Astrocyte of the spinal cord (primary cell): ENCODE measurements around the gene SYT5.

Experiments
- DNase-seq: peaks from one replicate; pipeline ENCODE4 v3.0.0; 2011; ENCODE audit warnings: low read depth, low spot score
- H3K4me3 ChIP-seq: 2 replicates; pipeline ENCODE4 v1.5.1; 2011; ENCODE audit warnings: low read depth, mild to moderate bottlenecking, low read length, moderate library complexity
- in situ Hi-C: cut with HindIII; loops from 2 replicates; pipeline ENCODE4 v1.10.0; 2017; ENCODE audit warnings: low sequenced_read_pairs
- TF ChIP-seq, protein P1 (sequence below): IDR thresholded peaks from 2 replicates; pipeline ENCODE4 v1.5.1; 2012; ENCODE audit warnings: low read depth, mild to moderate bottlenecking, low read length, inconsistent platforms

SYT5 gene

GRCh38 chr19:55193481-55193880, 13.4 kb upstream of the SYT5 start:
- no peak for DNase-seq
- TF ChIP-seq, protein P1, sequence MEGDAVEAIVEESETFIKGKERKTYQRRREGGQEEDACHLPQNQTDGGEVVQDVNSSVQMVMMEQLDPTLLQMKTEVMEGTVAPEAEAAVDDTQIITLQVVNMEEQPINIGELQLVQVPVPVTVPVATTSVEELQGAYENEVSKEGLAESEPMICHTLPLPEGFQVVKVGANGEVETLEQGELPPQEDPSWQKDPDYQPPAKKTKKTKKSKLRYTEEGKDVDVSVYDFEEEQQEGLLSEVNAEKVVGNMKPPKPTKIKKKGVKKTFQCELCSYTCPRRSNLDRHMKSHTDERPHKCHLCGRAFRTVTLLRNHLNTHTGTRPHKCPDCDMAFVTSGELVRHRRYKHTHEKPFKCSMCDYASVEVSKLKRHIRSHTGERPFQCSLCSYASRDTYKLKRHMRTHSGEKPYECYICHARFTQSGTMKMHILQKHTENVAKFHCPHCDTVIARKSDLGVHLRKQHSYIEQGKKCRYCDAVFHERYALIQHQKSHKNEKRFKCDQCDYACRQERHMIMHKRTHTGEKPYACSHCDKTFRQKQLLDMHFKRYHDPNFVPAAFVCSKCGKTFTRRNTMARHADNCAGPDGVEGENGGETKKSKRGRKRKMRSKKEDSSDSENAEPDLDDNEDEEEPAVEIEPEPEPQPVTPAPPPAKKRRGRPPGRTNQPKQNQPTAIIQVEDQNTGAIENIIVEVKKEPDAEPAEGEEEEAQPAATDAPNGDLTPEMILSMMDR, result no peak
- in situ Hi-C loops, result no loop called here
- H3K4me3 ChIP-seq, result no peak overlapping the region

DNA sequence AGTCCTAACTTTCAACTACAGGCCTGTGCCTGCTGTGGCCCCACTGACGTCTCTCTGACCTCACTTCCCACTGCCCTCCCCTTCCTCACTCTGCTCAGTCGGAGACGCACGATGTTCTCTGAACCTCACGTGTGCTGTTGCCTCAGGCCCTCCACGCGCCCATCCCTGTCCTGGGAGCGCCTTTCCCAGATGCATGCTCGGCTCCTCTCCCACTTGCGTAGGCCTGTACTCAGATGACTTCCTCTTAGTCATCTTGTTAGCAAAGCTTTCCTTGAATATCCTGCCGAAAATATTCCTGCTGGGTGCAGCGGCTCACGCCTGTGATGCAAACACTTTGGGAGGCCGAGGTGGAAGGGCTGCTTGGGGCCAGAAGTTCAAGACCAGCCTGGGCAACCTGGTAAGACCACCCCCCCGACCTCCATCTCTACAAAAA, 9.3 kb upstream of the SYT5 start:
- TF ChIP-seq, protein P1, result no peak
- no peak overlapping the region for H3K4me3 ChIP-seq
- in situ Hi-C loops, result no loop called here
- peak; percentile 91 for DNase-seq

GRCh38 chr19:55188625-55189024, 8.5 kb upstream of the SYT5 start:
- TF ChIP-seq, protein P1, result no peak
- DNase-seq, result no peak
- no peak overlapping the region for H3K4me3 ChIP-seq
- in situ Hi-C loops, result no loop called here

GRCh38 chr19:55186080-55186479, 6.0 kb upstream of the SYT5 start:
- TF ChIP-seq, protein P1, result no peak
- DNase-seq, result no peak
- H3K4me3 ChIP-seq, result no peak overlapping the region
- in situ Hi-C loops, result no loop called here

DNA sequence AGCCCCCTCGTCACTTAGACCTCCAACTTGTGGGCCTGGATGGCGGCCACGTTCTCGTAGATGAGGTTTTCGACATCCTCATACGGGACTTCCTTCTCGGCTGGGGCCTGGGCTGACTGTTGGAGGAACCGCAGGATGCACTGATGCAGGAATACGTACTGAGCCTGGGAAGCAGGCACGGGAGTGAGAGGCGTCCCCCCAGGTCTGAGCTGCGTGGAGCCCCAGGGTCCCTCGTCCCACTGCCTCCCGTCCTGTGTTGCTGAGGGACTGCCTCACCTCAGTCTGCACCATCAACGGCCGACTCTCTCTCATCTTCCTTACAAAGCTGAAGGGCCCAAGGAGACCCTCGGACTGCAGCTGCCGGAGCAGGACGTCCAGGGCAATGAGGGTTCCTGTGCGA, 1.7 kb upstream of the SYT5 start:
- in situ Hi-C loops, result no loop called here
- no peak for DNase-seq
- TF ChIP-seq, protein P1, result no peak
- no peak overlapping the region for H3K4me3 ChIP-seq

DNA sequence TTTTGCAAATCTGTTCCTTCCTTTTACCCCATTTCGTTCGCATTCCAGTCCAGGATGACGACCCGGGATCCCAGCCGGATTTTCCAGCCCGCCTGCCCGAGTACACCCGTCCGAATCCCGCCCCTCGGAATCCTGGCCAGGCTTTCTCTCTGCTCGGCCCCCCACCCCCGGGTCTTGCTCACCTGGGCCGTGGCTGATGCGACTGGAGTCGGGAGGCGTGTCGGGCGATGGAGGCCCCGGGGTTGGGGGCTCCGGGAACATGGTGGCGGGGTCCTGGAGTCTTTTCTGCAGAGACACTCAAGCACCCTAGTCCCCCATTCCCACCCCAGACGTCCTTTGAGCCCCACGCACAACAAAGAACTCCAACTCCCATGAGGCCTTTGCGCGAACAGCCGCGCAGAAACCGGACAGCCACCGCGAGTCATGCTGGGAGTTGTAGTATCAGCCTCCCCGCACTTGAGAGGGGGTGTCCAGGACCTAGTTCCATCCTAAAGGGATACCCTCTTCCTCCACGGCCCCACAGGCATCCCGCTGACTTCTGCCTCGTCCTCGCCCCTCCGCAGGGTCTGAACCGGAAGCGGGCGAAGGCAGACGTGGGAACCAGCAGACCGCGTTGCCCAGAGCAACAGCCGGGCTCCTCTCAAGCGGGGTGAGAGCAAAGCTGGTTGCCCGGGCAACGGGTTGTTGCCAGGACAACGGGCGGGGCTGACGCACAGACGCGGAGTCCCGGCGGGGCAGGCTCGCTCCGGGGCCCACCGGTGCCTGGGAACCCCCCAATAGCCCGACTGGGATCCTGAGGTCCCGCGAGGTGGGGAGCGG, 1.1 kb downstream of the SYT5 start:
- in situ Hi-C loops, result loop anchor here (10.0 kb wide), 1 partner anchor 216 kb away; no protein-coding TSS in a partner anchor
- TF ChIP-seq, protein P1, result no peak
- H3K4me3 ChIP-seq, result peak overlapping the region; percentile 26
- peak; percentile 72 for DNase-seq
